Body of pancreas (tissue), 4 donors: ENCODE results near the gene RIMS1. TPM values are rescaled to one million over a fixed set of nuclear protein-coding genes. Genes with fewer than 3 reads are reported as not detected.

Experiments
- ATAC-seq: fragments of 150-250 bp; one replicate; pipeline ENCODE4 v1.9.1; 2016
- DNase-seq, 4 donors: peaks; one replicate each; pipeline ENCODE4 v3.0.0-alpha.2; 2019
- H3K27ac ChIP-seq, 4 donors: fragments of 200-600 bp; sonication (generic); 1 replicate in 3 of 4; 2 replicates in 1 of 4; pipeline versions ENCODE4 v1.5.1 to v1.6.1; 2016 to 2019; ENCODE audit warnings: mild to moderate bottlenecking in 1 of 4, mixed read lengths in 1 of 4, moderate library complexity in 1 of 4
- H3K27me3 ChIP-seq, 2 donors: fragments of 200-600 bp; sonication (generic); one replicate each; pipeline ENCODE4 v1.6.0; 2016; ENCODE audit warnings: mild to moderate bottlenecking in 1 of 2
- H3K36me3 ChIP-seq, 2 donors: fragments of 200-600 bp; sonication (generic); replicated peaks in 1 of 2; 2 replicates each; pipeline ENCODE4 v1.5.1; 2016; ENCODE audit warnings: low read depth in 2 of 2; ENCODE audit not compliant: insufficient read depth in 1 of 2
- H3K4me1 ChIP-seq: fragments of 200-600 bp; sonication (generic); one replicate; pipeline ENCODE4 v1.6.0; 2016
- H3K4me3 ChIP-seq, 2 donors: fragments of 200-600 bp; sonication (generic); 1 replicate in 1 of 2; 2 replicates in 1 of 2; pipeline ENCODE4 v1.5.1; 2016 to 2019
- H3K9me3 ChIP-seq, 3 donors: fragments of 200-600 bp; sonication (generic); 1 replicate in 2 of 3; 2 replicates in 1 of 3; pipeline ENCODE4 v1.5.1; 2016
- POLR2A ChIP-seq, 3 donors: fragments of 450-650 bp; IDR thresholded peaks; one replicate each; pipeline ENCODE4 v1.6.1; 2016; ENCODE audit warnings: antibody characterized with exemption in 3 of 3, mild to moderate bottlenecking in 2 of 3
- WGBS, 2 donors: methylation state at CpG; one replicate each; pipeline ENCODE4 v1.1.5; 2017; 5-methylcytosine and 5-hydroxymethylcytosine counted together
- intact Hi-C: fragments of 100-400 bp; cut with DNase I; formaldehyde crosslinking; loops from one replicate; pipeline ENCODE4 v1.15.1; 2023
- total RNA-seq, 2 donors: library from RNA; depleted of rRNA; stranded (reverse); fragments of >200 nt; gene quantifications; one replicate each; pipeline ENCODE4 v1.1.0, GENCODE V29; 2016
- TF ChIP-seq, protein P1 (sequence below), 7 experiments: fragments of 450-650 bp in 4 of 7; fragments of 200-600 bp in 3 of 7; sonication (generic) in 3 of 7; IDR thresholded peaks; one replicate each; pipeline ENCODE4 v1.5.1; 2016 to 2019; ENCODE audit warnings: antibody characterized with exemption in 7 of 7

RIMS1 gene
- total RNA-seq, 2 donors from 2014 or later, result 0.78 to 5.9 TPM

- no peaks in the 10 kb centered on the region for H3K9me3 ChIP-seq
- DNase-seq (no peak), ATAC-seq (no peak)
- TF ChIP-seq, protein P1, sequence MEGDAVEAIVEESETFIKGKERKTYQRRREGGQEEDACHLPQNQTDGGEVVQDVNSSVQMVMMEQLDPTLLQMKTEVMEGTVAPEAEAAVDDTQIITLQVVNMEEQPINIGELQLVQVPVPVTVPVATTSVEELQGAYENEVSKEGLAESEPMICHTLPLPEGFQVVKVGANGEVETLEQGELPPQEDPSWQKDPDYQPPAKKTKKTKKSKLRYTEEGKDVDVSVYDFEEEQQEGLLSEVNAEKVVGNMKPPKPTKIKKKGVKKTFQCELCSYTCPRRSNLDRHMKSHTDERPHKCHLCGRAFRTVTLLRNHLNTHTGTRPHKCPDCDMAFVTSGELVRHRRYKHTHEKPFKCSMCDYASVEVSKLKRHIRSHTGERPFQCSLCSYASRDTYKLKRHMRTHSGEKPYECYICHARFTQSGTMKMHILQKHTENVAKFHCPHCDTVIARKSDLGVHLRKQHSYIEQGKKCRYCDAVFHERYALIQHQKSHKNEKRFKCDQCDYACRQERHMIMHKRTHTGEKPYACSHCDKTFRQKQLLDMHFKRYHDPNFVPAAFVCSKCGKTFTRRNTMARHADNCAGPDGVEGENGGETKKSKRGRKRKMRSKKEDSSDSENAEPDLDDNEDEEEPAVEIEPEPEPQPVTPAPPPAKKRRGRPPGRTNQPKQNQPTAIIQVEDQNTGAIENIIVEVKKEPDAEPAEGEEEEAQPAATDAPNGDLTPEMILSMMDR (IDR thresholded peaks at IDR 0.05), result no peak
- TF ChIP-seq POLR2A (IDR thresholded peaks at IDR 0.05), result no peak
- no peaks in the 10 kb centered on the region for H3K36me3 ChIP-seq
- H3K4me3 ChIP-seq, result no peak overlapping the region
- no peaks in the 10 kb centered on the region for H3K4me1 ChIP-seq
- WGBS, 2 donors, result 22 to 30% methylated on average over 2 of the region's 2 CpGs
- intact Hi-C loops, result no loop called here
- H3K27ac ChIP-seq, result no peak overlapping the region
- no peaks in the 10 kb centered on the region for H3K27me3 ChIP-seq
Observed at GRCh38 chr6:72175916-72176315, 289.6 kb downstream of the RIMS1 start.

GRCh38 chr6:72182337-72183246 lies 296.2 kb downstream of the RIMS1 start:
- Histone ChIP-seq H3K36me3 (no peaks in the 10 kb centered on the region), H3K4me3 (peak overlapping the region; percentile 42 to 76), H3K9me3 (no peaks in the 10 kb centered on the region), H3K27ac (peak overlapping the region in 3 of 4 donors; percentile 90 to 93 (median 92)), H3K27me3 (no peaks in the 10 kb centered on the region), H3K4me1 (peaks cover 17% of the 10 kb centered on the region)
- DNase-seq (peak; percentile 85 to 92 (median 88)), ATAC-seq (peak; percentile 95)
- intact Hi-C loops, result no loop called here
- WGBS, 2 donors, result 2 to 3% methylated on average over 44 to 99 of the region's 100 CpGs
- TF ChIP-seq, protein P1 (IDR thresholded peaks at IDR 0.05), result no peak
- peak; percentile 67 to 94 (median 92) for TF ChIP-seq POLR2A (IDR thresholded peaks at IDR 0.05)

- Histone ChIP-seq H3K4me3 (no peak overlapping the region), H3K4me1 (peaks cover 5% of the 10 kb centered on the region), H3K9me3 (no peaks in the 10 kb centered on the region), H3K27ac (no peak overlapping the region), H3K27me3 (no peaks in the 10 kb centered on the region), H3K36me3 (no peaks in the 10 kb centered on the region)
- intact Hi-C loops, result no loop called here
- 17 to 25% methylated on average over 2 of the region's 2 CpGs for WGBS, 2 donors
- peak; percentile 53 for ATAC-seq
- TF ChIP-seq, protein P1 (IDR thresholded peaks at IDR 0.05), result no peak
- no peak for TF ChIP-seq POLR2A (IDR thresholded peaks at IDR 0.05)
- no peak for DNase-seq
Observed at GRCh38 chr6:72203983-72204382, 317.6 kb downstream of the RIMS1 start.

- H3K27me3 ChIP-seq, result no peaks in the 10 kb centered on the region
- intact Hi-C loops, result no loop called here
- H3K36me3 ChIP-seq, result no peaks in the 10 kb centered on the region
- peaks cover 5% of the 10 kb centered on the region for H3K4me1 ChIP-seq
- DNase-seq, result no peak
- H3K4me3 ChIP-seq, result no peak overlapping the region
- H3K27ac ChIP-seq, result no peak overlapping the region
- ATAC-seq, result no peak
- no peaks in the 10 kb centered on the region for H3K9me3 ChIP-seq
- no peak for TF ChIP-seq POLR2A (IDR thresholded peaks at IDR 0.05)
- TF ChIP-seq, protein P1 (IDR thresholded peaks at IDR 0.05), result no peak
Observed at GRCh38 chr6:72205500-72205899, 319.1 kb downstream of the RIMS1 start.
